Mesendoderm (in vitro differentiated cells): ENCODE results near the gene C10orf90.

Source experiments
- DNase-seq: peaks from one replicate; pipeline ENCODE4 v3.0.0; 2013
- H2AK5ac ChIP-seq: 2 replicates; pipeline ENCODE4 v1.6.1; 2013; ENCODE audit warnings: low read length, inconsistent platforms
- H2BK120ac ChIP-seq: 2 replicates; pipeline ENCODE4 v1.6.1; 2013; ENCODE audit warnings: low read depth, mild to moderate bottlenecking, low read length, moderate library complexity, mixed read lengths
- H2BK15ac ChIP-seq: replicated peaks from 2 replicates; pipeline ENCODE4 v1.6.1; 2013; ENCODE audit warnings: low read depth, mild to moderate bottlenecking, moderate library complexity
- H2BK5ac ChIP-seq: 2 replicates; pipeline ENCODE4 v1.6.1; 2013; ENCODE audit warnings: low read length, inconsistent platforms
- H3K18ac ChIP-seq: 2 replicates; pipeline ENCODE4 v1.6.1; 2013; ENCODE audit warnings: mild to moderate bottlenecking, low read length, mixed read lengths
- H3K23ac ChIP-seq: one replicate; pipeline ENCODE4 v1.6.1; 2013; ENCODE audit warnings: low read length
- H3K27ac ChIP-seq: 2 replicates; pipeline ENCODE4 v1.5.1; 2013; ENCODE audit warnings: low read depth, mild to moderate bottlenecking, inconsistent platforms, low read length, moderate library complexity
- H3K27me3 ChIP-seq: 2 replicates; pipeline ENCODE4 v1.6.1; 2013; ENCODE audit warnings: low read length, control low read depth, mild to moderate bottlenecking, inconsistent platforms; ENCODE audit not compliant: insufficient read depth, poor library complexity
- H3K36me3 ChIP-seq: 2 replicates; pipeline ENCODE4 v1.6.1; 2013; ENCODE audit warnings: low read length, inconsistent platforms; ENCODE audit not compliant: control insufficient read depth, insufficient read depth
- H3K4ac ChIP-seq: one replicate; pipeline ENCODE4 v1.6.1; 2013; ENCODE audit warnings: low read depth, mild to moderate bottlenecking, low read length, moderate library complexity
- H3K4me1 ChIP-seq: 2 replicates; pipeline ENCODE4 v1.6.1; 2013; ENCODE audit warnings: low read depth, low read length, inconsistent platforms; ENCODE audit not compliant: control insufficient read depth
- H3K4me2 ChIP-seq: 2 replicates; pipeline ENCODE4 v1.6.1; 2013; ENCODE audit warnings: low read length
- H3K4me3 ChIP-seq: 2 replicates; pipeline ENCODE4 v1.5.1; 2013; ENCODE audit warnings: mild to moderate bottlenecking, low read length
- H3K56ac ChIP-seq: one replicate; pipeline ENCODE4 v1.6.1; 2013; ENCODE audit warnings: low read length
- H3K79me1 ChIP-seq: 2 replicates; pipeline ENCODE4 v1.6.1; 2013; ENCODE audit warnings: low read length, inconsistent platforms
- H3K79me2 ChIP-seq: 2 replicates; pipeline ENCODE4 v1.6.1; 2013; ENCODE audit warnings: mild to moderate bottlenecking, low read length; ENCODE audit not compliant: control insufficient read depth, insufficient read depth
- H3K9ac ChIP-seq: 2 replicates; pipeline ENCODE4 v1.6.1; 2013; ENCODE audit warnings: low read length, inconsistent platforms
- H4K5ac ChIP-seq: one replicate; pipeline ENCODE4 v1.6.1; 2013; ENCODE audit warnings: low read length
- H4K8ac ChIP-seq: one replicate; pipeline ENCODE4 v1.6.1; 2013; ENCODE audit warnings: low read depth, mild to moderate bottlenecking, control low read depth, low read length, moderate library complexity
- WGBS: extraction: QIAGEN DNeasy Blood & Tissue Kit; methylation state at CpG from one replicate; pipeline ENCODE4 v1.1.7; 2013; ENCODE audit warnings: low lambda C conversion rate, missing lambda C conversion rate; ENCODE audit not compliant: insufficient coverage; ENCODE audit errors: extremely low coverage; 5-methylcytosine and 5-hydroxymethylcytosine counted together

Gene C10orf90

GRCh38 chr10:126580873-126581647, 89.4 kb downstream of the C10orf90 start:
- H3K27me3 ChIP-seq = no peaks in the 10 kb centered on the region
- H2BK120ac ChIP-seq = no peak overlapping the region
- no peak overlapping the region for H3K4me3 ChIP-seq
- no peaks in the 10 kb centered on the region for H3K79me2 ChIP-seq
- no peak overlapping the region for H4K8ac ChIP-seq
- peaks cover 8% of the 10 kb centered on the region for H3K4me1 ChIP-seq
- H2BK15ac ChIP-seq = no peak overlapping the region
- no peaks in the 10 kb centered on the region for H3K79me1 ChIP-seq
- no peak for DNase-seq
- no peak overlapping the region for H3K56ac ChIP-seq
- no peak overlapping the region for H3K23ac ChIP-seq
- H3K4me2 ChIP-seq = no peak overlapping the region
- no peak overlapping the region for H3K18ac ChIP-seq
- no peaks in the 10 kb centered on the region for H3K36me3 ChIP-seq
- no peak overlapping the region for H3K9ac ChIP-seq
- H2AK5ac ChIP-seq = no peak overlapping the region
- no peak overlapping the region for H2BK5ac ChIP-seq
- no CpG with 5 or more reads among the region's 10 CpGs for WGBS
- no peak overlapping the region for H3K4ac ChIP-seq
- H3K27ac ChIP-seq = no peak overlapping the region
- no peak overlapping the region for H4K5ac ChIP-seq

- no peak for DNase-seq
- H3K79me2 ChIP-seq = no peaks in the 10 kb centered on the region
- H3K4me1 ChIP-seq = peaks cover 5% of the 10 kb centered on the region
- no peak overlapping the region for H3K18ac ChIP-seq
- H3K23ac ChIP-seq = no peak overlapping the region
- no peak overlapping the region for H2BK120ac ChIP-seq
- no peak overlapping the region for H3K4me3 ChIP-seq
- H2BK5ac ChIP-seq = no peak overlapping the region
- H3K56ac ChIP-seq = no peak overlapping the region
- H4K8ac ChIP-seq = no peak overlapping the region
- no peaks in the 10 kb centered on the region for H3K36me3 ChIP-seq
- WGBS = no CpG with 5 or more reads among the region's 2 CpGs
- H3K4ac ChIP-seq = no peak overlapping the region
- H2BK15ac ChIP-seq = no peak overlapping the region
- H4K5ac ChIP-seq = no peak overlapping the region
- H3K4me2 ChIP-seq = no peak overlapping the region
- H3K27ac ChIP-seq = no peak overlapping the region
- no peaks in the 10 kb centered on the region for H3K79me1 ChIP-seq
- no peak overlapping the region for H3K9ac ChIP-seq
- H2AK5ac ChIP-seq = no peak overlapping the region
- no peaks in the 10 kb centered on the region for H3K27me3 ChIP-seq
Observed at GRCh38 chr10:126576336-126576735, 94.2 kb downstream of the C10orf90 start.

- WGBS = no CpG with 5 or more reads among the region's 12 CpGs
- no peaks in the 10 kb centered on the region for H3K79me1 ChIP-seq
- no peak overlapping the region for H4K5ac ChIP-seq
- no peaks in the 10 kb centered on the region for H3K79me2 ChIP-seq
- H2BK120ac ChIP-seq = no peak overlapping the region
- no peak overlapping the region for H3K23ac ChIP-seq
- H3K4me3 ChIP-seq = no peak overlapping the region
- no peak overlapping the region for H2AK5ac ChIP-seq
- H2BK15ac ChIP-seq = no peak overlapping the region
- H3K56ac ChIP-seq = no peak overlapping the region
- no peak overlapping the region for H4K8ac ChIP-seq
- H3K27ac ChIP-seq = no peak overlapping the region
- H3K4me1 ChIP-seq = peaks cover 23% of the 10 kb centered on the region
- H2BK5ac ChIP-seq = no peak overlapping the region
- no peaks in the 10 kb centered on the region for H3K36me3 ChIP-seq
- no peak overlapping the region for H3K4me2 ChIP-seq
- H3K18ac ChIP-seq = peak overlapping the region; percentile 43
- no peak overlapping the region for H3K4ac ChIP-seq
- DNase-seq = peak; percentile 76
- no peaks in the 10 kb centered on the region for H3K27me3 ChIP-seq
- no peak overlapping the region for H3K9ac ChIP-seq
Observed at GRCh38 chr10:126570621-126571602, 99.6 kb downstream of the C10orf90 start.

GRCh38 chr10:126570245-126570570, 100.3 kb downstream of the C10orf90 start:
- no CpG with 5 or more reads among the region's 4 CpGs for WGBS
- Histone ChIP-seq H3K79me1 (no peaks in the 10 kb centered on the region), H3K56ac (peak overlapping the region; percentile 77), H3K4me1 (peaks cover 23% of the 10 kb centered on the region), H2AK5ac (peak overlapping the region; percentile 43), H3K9ac (peak overlapping the region; percentile 30), H3K23ac (no peak overlapping the region), H2BK5ac (peak overlapping the region; percentile 71), H3K27me3 (no peaks in the 10 kb centered on the region), H3K27ac (no peak overlapping the region), H3K36me3 (no peaks in the 10 kb centered on the region), H2BK120ac (no peak overlapping the region), H3K4me2 (no peak overlapping the region), H4K8ac (no peak overlapping the region), H3K4me3 (no peak overlapping the region), H4K5ac (peak overlapping the region; percentile 21), H3K4ac (no peak overlapping the region), H2BK15ac (no peak overlapping the region), H3K18ac (peak overlapping the region; percentile 72), H3K79me2 (no peaks in the 10 kb centered on the region)
- DNase-seq = no peak

- Histone ChIP-seq H3K23ac (no peak overlapping the region), H2BK120ac (no peak overlapping the region), H3K27ac (no peak overlapping the region), H3K18ac (peak overlapping the region; percentile 88), H3K36me3 (no peaks in the 10 kb centered on the region), H3K4me1 (peaks cover 23% of the 10 kb centered on the region), H4K8ac (no peak overlapping the region), H3K79me1 (no peaks in the 10 kb centered on the region), H2BK15ac (no peak overlapping the region), H3K4me3 (no peak overlapping the region), H2AK5ac (peak overlapping the region; percentile 43), H3K56ac (peak overlapping the region; percentile 77), H3K9ac (peak overlapping the region; percentile 30), H3K4ac (no peak overlapping the region), H3K4me2 (no peak overlapping the region), H3K79me2 (no peaks in the 10 kb centered on the region), H4K5ac (peak overlapping the region; percentile 21), H2BK5ac (peak overlapping the region; percentile 71), H3K27me3 (no peaks in the 10 kb centered on the region)
- WGBS = no CpG with 5 or more reads among the region's 8 CpGs
- peak; percentile 73 for DNase-seq
Observed at GRCh38 chr10:126569513-126570244, 100.8 kb downstream of the C10orf90 start.
